GM18508 (cell line): ENCODE results near the gene FGD2.

Source experiments
- ATAC-seq: cut with Tn5 transposase; IDR thresholded peaks from one replicate; pipeline ENCODE4 v1.9.1; 2021; ENCODE audit warnings: moderate number of reproducible peaks; ENCODE audit not compliant: insufficient read depth, unreplicated experiment

Gene FGD2

GRCh38 chr6:37015532-37015931, 10.1 kb downstream of the FGD2 start:
- no peak for ATAC-seq

GRCh38 chr6:37016995-37017394, 11.5 kb downstream of the FGD2 start:
- ATAC-seq = no peak

GRCh38 chr6:37017606-37018197, 12.2 kb downstream of the FGD2 start:
- no peak for ATAC-seq

- ATAC-seq = no peak
Measured at GRCh38 chr6:37018198-37019064, 13.0 kb downstream of the FGD2 start.

GRCh38 chr6:37019065-37019450, 13.6 kb downstream of the FGD2 start:
- ATAC-seq = no peak

- no peak for ATAC-seq
Measured at GRCh38 chr6:37020381-37020780, 14.9 kb downstream of the FGD2 start.

- no peak for ATAC-seq
Measured at GRCh38 chr6:37020812-37021211, 15.4 kb downstream of the FGD2 start.

GRCh38 chr6:37021356-37022129, 16.1 kb downstream of the FGD2 start:
- ATAC-seq = no peak

- ATAC-seq = no peak
Measured at GRCh38 chr6:37022135-37022863, 16.8 kb downstream of the FGD2 start.

- no peak for ATAC-seq
Measured at GRCh38 chr6:37024656-37025337, 19.3 kb downstream of the FGD2 start.

GRCh38 chr6:37025621-37026466, 20.4 kb downstream of the FGD2 start:
- no peak for ATAC-seq

GRCh38 chr6:37027036-37027720, 21.7 kb downstream of the FGD2 start:
- ATAC-seq = no peak

GRCh38 chr6:37027811-37028469, 22.5 kb downstream of the FGD2 start:
- no peak for ATAC-seq

- ATAC-seq = no peak
Measured at GRCh38 chr6:37029249-37029971, 24.0 kb downstream of the FGD2 start.

- ATAC-seq = no peak
Measured at GRCh38 chr6:37030599-37030998, 25.1 kb downstream of the FGD2 start.

- ATAC-seq = no peak
Measured at GRCh38 chr6:37032239-37032638, 26.8 kb downstream of the FGD2 start.

- no peak for ATAC-seq
Measured at GRCh38 chr6:37033255-37033654, 27.8 kb downstream of the FGD2 start.
